Measurements from ENCODE around the gene GRK2.
"Not testable (repeated sequence)": the region's sequence is repeated elsewhere in the genome, so short reads cannot be mapped to it uniquely, and the experiment has no call there.

GRK2 gene

GRCh38 chr11:67317205-67317887 lies 51.1 kb downstream of the GRK2 start:
- peak; percentile 96 for DNase-seq

GRCh38 chr11:67317888-67318555 lies 51.7 kb downstream of the GRK2 start:
- peak; percentile 43 for DNase-seq

GRCh38 chr11:67318876-67319275 lies 52.6 kb downstream of the GRK2 start:
- DNase-seq: not testable (repeated sequence)

- DNase-seq: no peak
Measured at GRCh38 chr11:67320011-67320410, 53.7 kb downstream of the GRK2 start.

- no peak for DNase-seq
Measured at GRCh38 chr11:67320691-67321090, 54.4 kb downstream of the GRK2 start.

GRCh38 chr11:67321313-67321871 lies 55.1 kb downstream of the GRK2 start:
- DNase-seq: no peak

- no peak for DNase-seq
Measured at GRCh38 chr11:67322049-67322448, 55.8 kb downstream of the GRK2 start.

GRCh38 chr11:67323526-67323925 lies 57.3 kb downstream of the GRK2 start:
- DNase-seq: no peak

- DNase-seq: no peak
Measured at GRCh38 chr11:67332081-67332691, 65.9 kb downstream of the GRK2 start.

Measured in NCI-H345 (cell line).